Bone marrow (tissue), 2 donors: ENCODE results near the gene GAPT.
A peak's percentile ranks its signal among the peaks of the same experiment; 100 is the strongest.

Source experiments
- DNase-seq, 2 donors: peaks; one replicate each; lab custom pipeline; 2025; lab: John Stamatoyannopoulos, UW

Gene GAPT

DNA sequence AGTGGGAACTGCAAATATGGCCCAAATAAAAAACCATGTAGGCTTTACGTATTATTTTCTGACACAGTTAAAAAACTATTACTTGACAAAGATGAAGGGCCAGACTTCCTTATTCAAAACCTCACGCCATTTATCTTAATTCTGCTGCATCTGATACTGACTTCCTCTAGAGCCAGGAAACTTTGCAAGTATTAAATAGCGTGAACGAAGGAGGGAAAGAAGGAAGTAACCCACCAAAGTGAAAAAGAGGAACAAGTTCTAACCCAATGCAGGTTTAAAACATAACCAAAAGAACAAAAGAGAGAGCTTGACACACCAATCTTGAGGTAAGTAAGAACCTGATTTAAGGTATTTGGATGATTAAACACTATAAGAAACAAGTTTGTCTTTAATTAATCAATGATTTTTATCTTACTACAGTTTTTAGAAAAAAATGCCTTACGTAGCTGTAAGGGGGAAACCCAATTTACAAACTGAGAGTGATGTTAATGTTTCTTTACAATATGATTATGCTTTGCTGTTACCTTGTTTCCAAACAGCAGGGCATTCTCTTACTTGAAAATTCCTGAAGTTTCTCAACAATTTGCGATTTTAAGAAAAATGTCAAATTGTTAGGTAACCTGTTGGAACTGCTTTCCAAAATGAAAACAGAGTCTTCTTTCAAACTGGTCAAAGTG lies at the start of gene GAPT:
TSS of gene GAPT (plus strand) at position 220 of the 677 bp plus-strand sequence. CDS start 3,102 bp downstream, outside the sequence.
- peak in 1 of 2 donors; percentile 94 for DNase-seq

DNA sequence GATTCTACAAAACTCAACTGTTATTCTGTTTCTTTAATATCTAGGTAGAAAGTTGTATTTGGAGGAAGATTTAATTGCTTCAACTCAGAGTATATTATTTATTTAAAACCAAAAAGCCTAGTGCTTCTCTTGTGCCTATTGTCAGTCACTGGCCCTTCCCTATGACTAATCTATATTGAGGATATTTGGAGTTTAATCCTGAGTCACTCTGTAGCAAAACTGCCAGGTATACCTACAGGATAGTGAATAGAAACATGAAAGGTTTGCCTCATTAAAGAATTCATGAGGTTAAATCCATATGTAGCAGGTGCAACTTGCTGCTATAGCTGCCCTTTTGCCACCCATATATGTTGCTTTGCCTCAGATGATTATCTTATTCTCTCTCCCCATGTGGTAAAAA lies 46.4 kb upstream of the GAPT start:
- no peak for DNase-seq

DNA sequence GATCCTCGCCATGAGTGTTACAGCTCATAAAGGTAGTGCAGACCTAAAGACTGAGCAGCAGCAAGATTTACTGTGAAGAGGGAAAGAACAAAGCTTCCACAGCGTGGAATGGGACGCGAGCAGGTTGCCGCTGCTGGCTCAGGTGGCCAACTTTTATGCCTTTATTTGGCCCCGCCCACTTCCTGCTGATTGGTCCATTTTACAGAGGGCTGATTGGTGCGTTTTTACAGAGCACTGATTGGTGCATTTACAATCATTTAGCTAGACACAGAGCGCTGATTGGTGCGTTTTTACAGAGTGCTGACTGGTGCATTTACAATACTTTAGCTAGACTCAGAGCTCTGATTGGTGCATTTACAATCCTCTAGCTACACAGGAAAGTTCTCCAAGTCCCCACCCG lies 45.2 kb upstream of the GAPT start:
- no peak for DNase-seq

DNA sequence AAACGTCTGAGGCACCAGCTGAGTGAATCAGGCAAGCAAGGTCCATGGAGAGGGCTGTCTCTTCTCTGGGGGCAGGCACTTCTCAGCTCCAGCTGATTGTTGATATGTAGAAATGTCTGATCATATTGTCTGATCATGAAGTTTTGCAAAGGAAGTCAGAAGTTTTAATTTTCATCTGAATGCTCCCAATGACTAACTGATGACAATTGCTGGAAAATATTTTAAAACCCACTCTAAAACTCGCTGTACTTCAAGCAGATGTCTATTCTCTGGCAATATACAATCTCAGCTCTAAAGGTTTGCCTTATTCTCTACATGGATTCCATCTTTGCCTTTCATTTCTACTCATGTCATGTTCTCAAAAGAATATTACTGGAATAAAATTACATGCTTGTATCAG lies 44.0 kb upstream of the GAPT start:
- no peak for DNase-seq

DNA sequence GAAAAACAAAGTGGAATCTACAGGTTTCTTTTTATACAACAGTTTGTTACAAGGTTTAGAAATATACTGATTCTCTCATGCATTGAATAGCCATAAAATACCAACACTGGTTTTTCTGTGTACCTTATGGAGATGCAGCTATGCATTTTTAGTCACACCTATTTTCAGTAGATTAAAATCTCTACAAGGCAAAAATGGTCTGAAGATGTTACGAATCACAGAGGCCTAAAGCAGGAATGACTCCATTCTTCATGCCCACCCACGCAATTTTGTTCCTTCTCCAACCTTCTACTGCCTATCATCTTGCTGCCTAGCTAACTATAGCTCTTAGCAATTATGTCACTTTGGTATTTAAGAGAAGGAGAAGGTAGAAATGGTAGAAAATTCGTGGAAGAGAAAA lies 41.2 kb upstream of the GAPT start:
- no peak for DNase-seq

DNA sequence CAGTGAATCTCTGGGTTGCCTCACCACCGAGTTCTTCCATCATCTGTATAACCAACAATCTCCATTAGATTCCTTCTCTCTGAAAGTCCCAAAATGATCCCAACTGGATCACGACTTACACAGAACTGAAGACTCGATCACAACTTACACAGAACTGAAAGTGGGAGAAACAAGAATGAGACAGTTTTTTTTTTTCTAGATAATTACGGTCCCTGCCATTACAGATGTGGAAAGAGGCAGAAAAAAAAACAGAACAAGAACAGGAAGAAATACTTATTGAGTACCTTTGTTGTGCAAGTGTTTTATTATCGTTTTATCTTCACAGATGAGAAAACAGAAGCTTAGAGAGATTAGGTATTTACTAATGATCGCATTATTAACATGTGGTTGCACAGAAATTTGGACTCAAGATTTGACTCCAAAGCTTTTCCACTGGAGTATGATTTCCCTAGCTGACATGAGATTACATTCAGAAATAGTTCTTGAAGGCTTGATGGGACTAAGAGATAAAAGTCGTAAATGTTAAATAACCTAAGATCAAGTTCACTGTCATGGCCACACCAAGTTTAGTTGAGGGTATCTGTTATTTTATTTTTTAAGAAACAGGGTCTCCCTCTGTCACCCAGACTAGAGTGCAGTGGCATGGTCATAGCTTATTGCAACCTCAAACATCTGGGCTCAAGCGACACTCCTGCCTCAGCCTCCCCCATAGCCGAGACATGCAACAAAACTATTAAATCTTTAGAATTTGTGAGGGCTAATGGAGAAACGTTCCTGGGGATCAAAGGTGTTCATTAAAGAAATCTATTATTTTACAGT lies 40.2 kb upstream of the GAPT start:
- no peak for DNase-seq

DNA sequence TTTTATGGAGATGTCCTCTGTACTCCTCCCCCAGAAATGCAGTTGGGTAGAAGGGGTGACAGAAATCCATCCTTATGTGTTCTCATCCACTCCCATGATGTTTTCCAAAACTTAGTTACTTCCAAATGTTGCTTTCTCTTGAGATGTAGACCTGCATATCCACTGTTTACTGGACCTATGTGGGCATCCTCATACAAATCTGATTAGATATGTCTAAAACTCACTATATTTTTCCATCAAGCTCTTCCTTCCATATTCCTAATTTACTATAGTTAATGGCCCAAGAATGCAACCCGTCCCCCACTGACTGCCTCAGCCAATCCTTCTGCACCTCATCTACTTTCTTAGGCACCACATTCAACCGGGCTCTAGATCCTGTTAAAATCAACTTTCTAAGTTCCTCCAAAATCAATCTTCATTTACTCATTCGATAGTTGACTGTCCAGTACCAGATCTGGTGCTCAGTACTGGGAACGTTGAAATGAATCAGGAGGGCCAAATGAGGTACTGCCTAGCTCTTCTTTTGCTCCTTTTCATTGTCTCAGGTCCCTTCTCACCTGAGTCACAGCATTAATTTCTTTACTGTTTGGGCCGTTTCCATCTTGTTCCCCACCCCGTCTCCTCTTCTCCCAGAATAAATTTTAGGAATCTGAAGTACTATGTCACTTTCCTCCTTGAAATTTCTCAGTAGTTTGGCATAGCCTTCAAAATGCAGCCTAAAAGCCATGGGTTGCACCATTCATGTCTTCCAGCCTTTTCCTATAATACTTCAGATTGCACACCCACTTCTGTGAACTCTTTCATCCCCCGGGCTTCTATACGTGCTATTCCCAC lies 39.3 kb upstream of the GAPT start:
- no peak for DNase-seq

DNA sequence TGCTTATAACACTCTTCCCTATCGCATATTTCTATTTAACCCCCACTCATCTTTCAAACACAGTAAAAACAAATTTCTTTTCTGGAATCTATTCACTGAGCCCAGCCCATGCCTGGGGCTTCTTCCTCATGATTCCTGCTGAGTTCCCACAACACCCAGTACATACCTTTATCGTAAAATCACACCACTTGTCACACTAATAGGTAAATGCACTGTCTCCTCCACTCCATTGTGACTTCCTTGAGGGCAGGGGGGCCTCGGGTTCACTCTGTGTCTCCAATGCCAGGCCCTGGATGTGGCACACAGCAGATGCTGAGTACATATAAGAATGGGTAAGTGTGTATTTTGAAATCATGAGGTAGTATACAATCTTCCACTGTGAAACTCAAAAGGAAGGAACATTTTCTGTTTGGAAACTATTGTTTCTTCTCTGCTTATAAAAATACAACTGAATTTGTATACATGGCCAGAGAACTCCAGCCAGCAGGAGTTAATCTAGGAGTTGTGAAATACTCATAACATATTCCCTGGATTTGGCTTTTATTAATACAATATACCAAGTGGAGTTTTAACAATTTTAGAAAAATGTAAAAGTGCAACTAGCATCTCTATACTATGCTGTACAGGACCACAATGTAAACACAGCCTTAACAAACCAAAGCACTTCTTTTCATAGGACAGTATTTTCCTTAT lies 38.5 kb upstream of the GAPT start:
- DNase-seq, result no peak

DNA sequence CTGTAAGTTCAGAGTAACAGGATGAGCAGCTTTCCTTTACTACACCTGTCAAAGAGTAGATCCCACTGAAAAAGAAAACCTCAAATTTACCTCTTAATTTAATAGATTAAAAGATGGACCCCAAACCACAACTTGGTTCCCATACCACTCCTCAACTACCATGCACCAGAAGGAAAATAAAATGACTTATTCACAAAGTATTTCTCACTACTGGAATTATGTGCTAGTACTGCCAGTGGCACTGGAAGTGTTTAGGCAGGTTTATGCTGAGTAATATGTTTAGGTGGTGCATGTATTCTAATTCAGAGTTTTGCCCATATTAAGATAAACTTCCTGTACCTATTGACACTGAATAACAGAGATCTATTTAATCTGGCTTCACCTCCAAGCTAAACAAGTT lies 37.9 kb upstream of the GAPT start:
- DNase-seq, result no peak

DNA sequence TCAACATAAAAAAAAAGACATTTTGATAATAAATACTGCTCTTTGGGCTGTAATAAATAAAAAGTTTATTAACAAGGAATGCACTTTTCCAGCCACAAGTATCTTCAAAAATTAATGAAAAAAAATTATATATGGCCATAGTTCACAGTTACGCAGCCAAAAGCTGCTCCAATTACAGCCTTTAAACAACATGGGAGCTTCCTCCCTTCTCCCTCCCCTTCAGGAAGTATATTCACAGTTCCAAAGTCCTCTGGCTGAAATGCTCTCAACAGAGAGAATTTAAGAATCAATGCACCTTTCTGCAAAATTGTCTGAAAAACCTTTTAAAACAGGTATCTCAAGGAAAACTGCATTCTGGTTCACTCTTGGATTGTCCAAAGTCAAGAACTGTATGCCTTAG lies 37.2 kb upstream of the GAPT start:
- DNase-seq, result no peak

DNA sequence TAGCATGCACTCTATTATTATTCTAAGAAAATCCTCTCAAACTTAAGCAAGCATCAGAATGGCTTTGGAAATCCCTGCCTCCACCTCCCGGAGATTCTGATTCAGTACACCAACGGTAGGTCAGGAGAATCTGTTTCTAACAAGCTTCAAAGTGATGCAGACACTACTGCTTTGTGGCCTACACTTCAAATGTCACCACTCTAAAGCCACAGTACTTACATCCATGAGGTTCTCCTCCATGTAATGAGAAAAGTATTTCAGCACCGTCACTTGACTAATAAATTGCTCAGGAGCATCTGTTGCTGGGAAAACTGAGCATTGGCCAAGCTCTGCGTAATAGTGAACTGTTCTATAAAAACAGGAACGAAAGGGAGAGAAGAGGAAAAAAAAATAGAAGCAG lies 36.2 kb upstream of the GAPT start:
- DNase-seq, result no peak

DNA sequence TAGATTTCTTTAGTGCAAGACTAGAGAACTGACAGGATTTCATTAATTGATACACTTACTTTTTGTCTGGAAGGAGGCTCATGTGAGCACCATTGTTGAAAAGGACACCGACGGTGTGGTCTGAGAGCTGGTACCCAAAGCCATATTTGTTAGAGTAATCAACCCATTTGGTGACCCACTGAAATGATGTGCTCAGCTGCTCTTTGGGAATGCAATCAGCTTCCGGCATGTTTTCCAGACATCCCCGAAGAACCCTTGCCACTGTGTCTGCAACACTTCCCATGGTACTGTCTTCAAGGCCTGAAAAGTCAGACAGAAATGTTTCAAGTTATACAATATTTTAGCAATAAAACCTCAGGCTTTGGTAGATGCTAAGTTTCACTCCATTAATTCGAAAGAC lies 35.8 kb upstream of the GAPT start:
- no peak for DNase-seq

DNA sequence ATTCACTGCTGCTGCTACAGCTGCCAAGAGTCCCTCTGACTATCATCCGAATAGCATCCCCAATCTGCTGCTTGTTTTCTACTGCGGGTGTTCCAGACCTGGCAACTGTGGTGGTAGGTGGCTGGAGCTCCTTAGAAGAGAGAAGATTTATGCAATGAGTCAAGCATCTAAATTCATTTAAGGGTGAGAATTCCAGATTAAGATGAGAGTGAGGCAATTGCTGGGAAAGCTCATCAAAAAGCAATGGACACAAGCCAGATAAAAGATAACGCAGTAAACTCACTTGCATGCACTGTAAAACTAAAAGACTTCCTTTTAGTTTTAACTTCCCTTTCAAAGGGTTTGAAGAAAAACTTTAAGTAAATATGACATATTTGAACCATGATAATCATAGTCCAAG lies 35.2 kb upstream of the GAPT start:
- DNase-seq, result no peak

DNA sequence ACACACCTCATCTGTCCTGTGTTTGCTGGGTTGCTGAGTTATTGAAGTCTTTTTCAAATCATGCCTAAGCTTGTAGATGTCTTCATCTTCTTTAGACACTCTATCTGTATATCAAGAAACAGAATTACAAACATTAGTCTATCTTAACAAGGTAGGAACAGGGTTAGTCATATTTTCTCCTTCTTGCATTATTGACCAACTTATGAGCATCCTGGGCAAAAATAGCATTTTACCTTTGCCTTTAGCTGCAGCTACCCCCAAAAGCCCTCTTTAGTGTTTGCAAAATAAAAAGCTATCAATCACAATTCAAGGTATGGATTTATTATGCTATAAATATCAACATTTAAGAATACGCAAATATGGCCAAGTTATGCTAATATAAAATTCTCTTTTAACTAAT lies 34.7 kb upstream of the GAPT start:
- no peak for DNase-seq

DNA sequence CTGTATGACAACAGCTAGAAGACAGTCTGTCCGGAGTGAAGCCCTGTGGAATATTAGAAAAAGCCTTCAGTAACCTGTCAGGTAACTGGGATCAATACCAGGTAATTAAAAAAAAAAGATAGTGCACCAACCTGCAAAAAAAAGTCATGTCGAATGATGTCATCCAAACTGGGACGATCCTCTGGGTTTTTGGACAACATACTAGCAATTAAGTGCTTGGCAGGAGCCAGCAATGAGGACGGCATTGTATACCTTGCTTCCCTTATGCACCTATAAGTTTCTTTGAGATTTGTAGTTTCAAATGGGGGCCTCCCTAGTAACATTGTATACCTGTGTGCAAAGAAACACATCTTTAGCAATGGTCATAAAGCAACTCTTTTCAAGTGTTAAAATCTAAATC lies 34.2 kb upstream of the GAPT start:
- DNase-seq, result no peak

DNA sequence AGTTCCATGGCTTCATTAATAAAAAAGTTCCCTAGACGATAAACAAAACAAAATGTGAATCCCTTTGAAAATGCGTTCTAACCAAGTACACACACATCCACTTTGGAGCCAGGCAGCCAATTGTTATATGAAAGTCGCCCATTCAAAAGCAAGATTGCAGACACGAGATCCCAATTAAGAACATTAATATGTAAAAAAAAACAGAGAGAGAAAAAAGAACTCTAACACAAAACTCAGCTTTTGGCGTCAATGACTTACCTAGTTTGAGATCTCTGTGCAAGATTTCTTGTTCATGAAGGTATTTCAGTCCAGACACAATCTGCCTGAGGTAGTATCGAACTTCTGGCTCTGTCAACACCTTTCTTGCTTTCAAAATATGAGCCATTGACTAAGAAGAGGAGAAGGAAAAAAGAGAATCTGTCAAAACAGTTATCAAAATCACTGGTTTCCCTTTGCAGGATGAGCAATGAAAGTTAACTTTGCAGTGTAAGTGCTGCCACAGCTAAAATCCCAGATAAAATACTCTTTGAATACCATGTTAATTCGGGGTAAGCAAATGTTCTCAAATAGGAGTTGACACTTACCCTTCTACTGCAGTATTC lies 33.0 kb upstream of the GAPT start:
- no peak for DNase-seq

DNA sequence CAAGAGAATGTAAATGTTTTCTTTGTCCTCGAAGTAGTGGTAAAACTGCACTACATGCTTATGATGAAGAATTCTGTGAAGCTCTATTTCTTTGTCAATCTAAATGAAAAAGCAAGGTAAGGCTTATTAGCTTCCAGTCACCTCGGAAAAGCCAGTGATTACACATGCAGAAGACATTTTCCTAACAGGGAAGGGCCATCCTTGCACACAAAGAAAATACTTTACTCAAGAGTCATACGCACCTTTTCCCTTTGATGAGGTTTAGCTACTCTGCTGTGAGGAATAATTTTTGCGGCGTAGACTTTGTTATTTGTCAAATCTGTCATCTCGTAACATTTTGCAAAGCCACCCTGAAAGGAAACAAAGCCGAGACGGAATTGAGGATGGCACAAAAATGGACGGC lies 32.5 kb upstream of the GAPT start:
- no peak for DNase-seq

DNA sequence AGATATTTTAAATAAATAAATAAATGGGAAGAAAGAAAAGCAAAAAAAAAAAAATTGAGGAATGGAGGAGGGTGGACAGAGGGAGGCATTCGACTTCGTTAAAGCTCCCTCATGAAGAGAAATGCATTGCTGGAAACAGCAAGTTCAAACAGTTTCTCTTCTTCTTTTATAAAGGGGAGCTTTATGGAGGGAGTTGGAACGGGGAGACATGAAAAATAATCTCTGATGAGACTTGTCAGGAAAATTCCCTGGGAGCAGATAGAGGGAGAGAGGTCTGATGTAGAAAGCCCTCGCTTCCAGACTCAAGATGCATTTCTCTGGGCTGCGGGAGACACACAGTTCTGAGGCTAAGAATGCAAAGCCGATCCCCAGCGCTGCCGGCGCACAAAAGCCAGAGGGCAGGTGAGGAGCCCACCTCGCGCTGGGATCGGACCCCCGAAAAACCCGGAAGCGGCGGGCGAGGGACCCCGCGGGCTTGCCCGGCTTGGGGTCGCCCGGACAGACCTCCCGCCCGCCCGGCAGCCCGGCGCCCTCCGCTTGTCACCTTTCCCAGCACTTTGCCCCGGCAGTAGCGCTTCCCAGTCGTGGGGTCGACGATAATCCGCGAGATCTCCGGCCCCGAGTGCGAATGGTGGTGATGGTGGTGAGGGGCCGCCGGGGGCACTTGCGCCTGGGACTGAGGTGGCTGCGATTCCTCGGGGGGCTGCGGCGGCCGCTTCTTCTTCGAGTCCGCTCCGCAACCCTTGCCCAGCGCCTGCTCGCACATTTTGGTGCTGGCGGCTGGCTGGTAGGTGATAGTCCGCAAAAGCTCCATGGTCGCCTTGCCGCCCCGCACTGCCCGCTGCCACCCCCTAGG lies 31.9 kb upstream of the GAPT start:
- peak in 1 of 2 donors; percentile 55 for DNase-seq

DNA sequence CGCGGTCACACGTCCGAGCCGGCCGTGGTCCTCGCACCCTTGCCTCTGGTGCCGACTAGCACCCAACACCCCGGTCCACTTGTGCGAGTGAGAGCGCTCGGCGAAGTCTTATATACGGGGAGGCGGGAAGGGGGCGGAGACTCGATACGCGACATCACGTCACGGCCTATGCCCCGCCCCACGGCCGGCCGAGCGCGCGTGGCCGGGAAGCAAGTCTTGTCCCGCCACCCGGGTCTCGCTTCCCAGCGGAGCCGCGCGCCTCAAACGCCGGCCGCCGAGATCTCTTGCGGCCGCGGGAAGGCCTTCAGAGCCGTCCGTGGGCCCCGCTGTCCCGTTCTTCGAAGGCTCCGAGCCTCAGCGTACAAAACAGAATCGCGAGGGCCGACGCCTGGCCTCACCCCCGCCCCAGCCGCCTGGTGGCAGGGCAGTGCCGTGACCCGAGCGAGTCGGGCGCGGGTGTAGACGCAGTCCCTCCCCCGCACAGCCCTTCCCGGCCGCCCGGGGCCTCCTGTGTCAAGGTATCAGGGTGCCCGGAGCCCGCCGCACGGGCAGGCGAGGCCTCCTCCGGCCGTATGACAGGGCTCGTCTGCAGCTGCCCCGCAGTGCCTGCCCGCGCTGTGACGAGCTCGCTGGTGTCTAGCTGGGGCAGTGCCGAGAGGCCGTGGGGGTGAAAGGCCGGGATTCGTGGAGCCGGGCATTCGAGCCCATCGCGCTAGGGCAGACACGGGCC lies 31.1 kb upstream of the GAPT start, which contains the start of gene PLK2:
TSS of gene PLK2 (minus strand) at position 85 of the 730 bp plus-strand sequence. CDS start 127 bp downstream, outside the sequence.
- peak; percentile 41 to 95 for DNase-seq

DNA sequence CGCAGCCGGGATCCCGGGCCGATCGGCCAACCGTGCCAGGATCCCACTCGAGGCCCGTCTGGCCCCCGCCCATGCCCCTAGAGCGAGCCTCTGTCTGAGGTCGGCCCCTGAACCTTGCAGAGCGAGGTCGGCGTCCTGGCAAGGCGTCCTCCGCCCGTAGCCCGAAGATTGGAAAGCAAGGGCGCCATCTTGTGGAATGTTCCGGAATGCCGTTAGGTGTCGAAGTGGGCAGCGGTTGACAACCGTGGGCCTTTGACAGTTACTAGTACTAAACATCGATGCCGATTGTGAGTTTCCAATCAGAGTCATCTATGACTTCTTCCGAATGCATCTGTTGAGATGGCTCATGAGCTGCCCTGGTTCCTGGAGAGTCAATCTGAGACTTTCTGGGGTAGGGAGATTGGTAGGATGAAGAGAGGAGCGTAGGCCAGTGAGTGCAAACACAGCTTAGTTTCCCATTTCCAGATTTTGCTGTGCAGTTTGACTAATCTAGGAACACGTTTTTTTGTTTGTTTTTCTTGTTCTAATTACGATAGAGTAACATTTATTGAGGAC lies 30.4 kb upstream of the GAPT start:
- peak; percentile 77 to 94 for DNase-seq
